ENCODE data around the gene QDPR. TPM values are rescaled to one million over a fixed set of nuclear protein-coding genes. Genes with fewer than 3 reads are reported as not detected.

The QDPR gene
- total RNA-seq, 4 donors from 2014 or later: 3.8 to 9.7 (median 5.9) TPM

- intact Hi-C loops (cut with DNase I; ENCODE audit: low total_unique reads): loop anchor here (10.0 kb wide), 1 partner anchor 77 kb away; no protein-coding TSS in a partner anchor
- TF ChIP-seq POLR2A (IDR thresholded peaks at IDR 0.05) (no peak), CTCF (IDR thresholded peaks at IDR 0.05) (no peak)
- WGBS, 2 donors: 71% methylated on average over 5 of the region's 5 CpGs
- H3K4me3 ChIP-seq (ENCODE audit: low read depth, poor library complexity, severe bottlenecking): no peak overlapping the region
- DNase-seq (ENCODE audit: low spot score in 2 of 2): no peak
Measured at GRCh38 chr4:17557880-17558279, 46.0 kb upstream of the QDPR start.

GRCh38 chr4:17556498-17556897, 44.6 kb upstream of the QDPR start:
- intact Hi-C loops (cut with DNase I; ENCODE audit: low total_unique reads): loop anchor here (10.0 kb wide), 1 partner anchor 78 kb away; no protein-coding TSS in a partner anchor
- DNase-seq (ENCODE audit: low spot score in 2 of 2): no peak
- TF ChIP-seq CTCF (IDR thresholded peaks at IDR 0.05): no peak
- TF ChIP-seq POLR2A (IDR thresholded peaks at IDR 0.05): no peak
- H3K4me3 ChIP-seq (ENCODE audit: low read depth, poor library complexity, severe bottlenecking): no peak overlapping the region

- H3K4me3 ChIP-seq (ENCODE audit: low read depth, poor library complexity, severe bottlenecking): no peak overlapping the region
- TF ChIP-seq POLR2A (IDR thresholded peaks at IDR 0.05) (no peak), CTCF (IDR thresholded peaks at IDR 0.05) (no peak)
- WGBS, 2 donors: 67 to 81% methylated on average over 4 of the region's 4 CpGs
- DNase-seq (ENCODE audit: low spot score in 2 of 2): no peak
- intact Hi-C loops (cut with DNase I; ENCODE audit: low total_unique reads): loop anchor here (10.0 kb wide), 1 partner anchor 80 kb away; no protein-coding TSS in a partner anchor
Measured at GRCh38 chr4:17554568-17554967, 42.7 kb upstream of the QDPR start.

GRCh38 chr4:17552427-17552826, 40.5 kb upstream of the QDPR start:
- intact Hi-C loops (cut with DNase I; ENCODE audit: low total_unique reads): loop anchor here (10.0 kb wide), 1 partner anchor 82 kb away; no protein-coding TSS in a partner anchor
- H3K4me3 ChIP-seq (ENCODE audit: low read depth, poor library complexity, severe bottlenecking): no peak overlapping the region
- no peak for DNase-seq (ENCODE audit: low spot score in 2 of 2)
- TF ChIP-seq POLR2A (IDR thresholded peaks at IDR 0.05): no peak
- TF ChIP-seq CTCF (IDR thresholded peaks at IDR 0.05): no peak
- 21 to 38% methylated on average over 5 of the region's 5 CpGs for WGBS, 2 donors

GRCh38 chr4:17550549-17550948, 38.7 kb upstream of the QDPR start:
- no peak for TF ChIP-seq CTCF (IDR thresholded peaks at IDR 0.05)
- no peak for TF ChIP-seq POLR2A (IDR thresholded peaks at IDR 0.05)
- intact Hi-C loops (cut with DNase I; ENCODE audit: low total_unique reads): loop anchor here (10.0 kb wide), 1 partner anchor 84 kb away; no protein-coding TSS in a partner anchor
- 78 to 88% methylated on average over 3 of the region's 3 CpGs for WGBS, 2 donors
- DNase-seq (ENCODE audit: low spot score in 2 of 2): no peak
- no peak overlapping the region for H3K4me3 ChIP-seq (ENCODE audit: low read depth, poor library complexity, severe bottlenecking)

- no peak overlapping the region for H3K4me3 ChIP-seq (ENCODE audit: low read depth, poor library complexity, severe bottlenecking)
- 86 to 88% methylated on average over 12 of the region's 12 CpGs for WGBS, 2 donors
- no peak for TF ChIP-seq POLR2A (IDR thresholded peaks at IDR 0.05)
- TF ChIP-seq CTCF (IDR thresholded peaks at IDR 0.05): no peak
- DNase-seq (ENCODE audit: low spot score in 2 of 2): no peak
- intact Hi-C loops (cut with DNase I; ENCODE audit: low total_unique reads): loop anchor here (5.0 kb wide), 1 partner anchor 1046 kb away; no protein-coding TSS in a partner anchor
Measured at GRCh38 chr4:17546678-17547077, 34.8 kb upstream of the QDPR start.
